Measurements from ENCODE around the gene METTL24. TPM values are rescaled to one million over a fixed set of nuclear protein-coding genes. Genes with fewer than 3 reads are reported as not detected.
A peak's percentile ranks its signal among the peaks of the same experiment; 100 is the strongest.

The METTL24 gene
- total RNA-seq, 1 donor from 2014 or later = 1.1 TPM

- DNase-seq (ENCODE audit: missing footprints) = no peak
- intact Hi-C loops (cut with DNase I) = no loop called here
- no peak for ATAC-seq
Observed at GRCh38 chr6:110341663-110342596, 16.2 kb downstream of the METTL24 start.

- intact Hi-C loops (cut with DNase I) = no loop called here
- DNase-seq (ENCODE audit: missing footprints) (no peak), ATAC-seq (no peak)
Observed at GRCh38 chr6:110341067-110341466, 17.1 kb downstream of the METTL24 start.

DNA sequence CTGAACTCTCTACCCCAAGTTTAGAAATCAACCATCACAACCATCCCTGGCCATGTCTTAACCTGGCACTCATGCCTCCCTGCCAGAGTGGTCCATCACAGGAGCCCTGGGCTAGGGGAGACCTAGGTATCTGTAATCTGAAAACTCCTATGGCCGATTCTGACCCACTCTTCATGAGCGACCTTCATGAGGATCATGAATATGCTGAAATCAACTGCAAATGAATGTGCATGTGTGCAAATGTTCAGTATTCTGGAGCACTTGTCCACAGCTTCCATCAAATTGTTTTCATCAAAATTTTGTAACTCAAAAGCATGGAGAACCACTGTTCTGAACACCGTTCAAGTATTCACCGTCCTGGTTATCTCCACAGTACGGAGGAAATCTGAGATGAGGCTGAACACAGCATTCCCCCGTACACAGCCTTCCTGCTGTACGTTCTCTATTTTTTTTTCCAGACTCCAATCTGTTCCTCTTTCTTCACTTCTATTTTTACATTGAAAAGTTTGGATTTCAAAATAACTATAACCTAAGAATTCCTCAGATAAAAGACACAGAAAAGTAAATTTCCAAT lies 17.7 kb downstream of the METTL24 start:
- intact Hi-C loops (cut with DNase I) = no loop called here
- DNase-seq (ENCODE audit: missing footprints) (no peak), ATAC-seq (no peak)

DNA sequence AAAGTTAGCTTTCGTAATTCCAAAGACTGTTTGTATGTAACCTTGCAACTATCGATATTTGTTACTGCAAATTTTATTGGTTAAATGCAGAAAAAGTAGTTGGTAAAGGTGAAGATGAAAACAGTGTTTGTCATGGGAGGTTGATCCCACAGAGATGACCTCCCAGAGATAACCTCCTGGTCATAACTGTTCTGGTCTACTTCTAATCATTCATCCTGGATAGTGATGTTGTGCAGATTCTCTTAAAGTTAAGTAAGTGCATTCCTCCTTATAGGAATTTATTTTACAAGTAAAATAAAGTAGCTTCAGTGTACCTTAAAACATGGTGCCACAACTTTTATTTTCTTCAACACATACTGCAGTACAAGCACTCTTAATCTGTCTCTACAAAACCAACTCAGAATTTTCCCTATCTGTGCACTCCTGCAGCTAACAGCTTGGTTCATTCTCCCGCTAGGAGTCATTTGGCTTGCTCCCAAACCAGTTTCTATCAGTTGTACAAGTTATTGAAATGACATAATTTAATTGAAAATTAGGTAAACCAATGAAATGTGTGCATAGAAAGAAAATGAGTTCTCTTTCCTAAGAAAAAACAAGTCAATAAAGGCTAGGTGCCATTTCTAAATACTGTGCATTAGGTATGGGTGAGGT lies 19.2 kb downstream of the METTL24 start:
- DNase-seq (ENCODE audit: missing footprints) (no peak), ATAC-seq (no peak)
- intact Hi-C loops (cut with DNase I) = no loop called here

DNA sequence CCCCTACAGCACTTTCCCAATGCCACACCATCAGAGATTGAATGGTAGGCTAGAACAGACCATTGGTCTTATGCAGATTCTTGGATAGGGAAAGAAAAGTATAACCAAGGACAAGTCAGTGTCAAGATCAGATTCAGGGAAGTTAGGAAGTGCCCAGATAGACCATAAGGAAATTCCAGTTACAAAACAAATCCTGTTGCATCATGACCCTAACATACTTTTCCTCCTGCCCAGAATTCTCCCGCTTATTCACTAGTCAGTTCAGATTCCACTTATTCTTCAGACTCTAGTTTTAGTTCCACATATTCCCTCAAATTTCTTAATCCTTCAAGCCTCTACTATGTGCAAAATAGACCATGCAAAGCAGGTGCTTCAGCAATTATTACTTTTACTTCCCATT lies 20.7 kb downstream of the METTL24 start:
- ATAC-seq (no peak), DNase-seq (ENCODE audit: missing footprints) (no peak)
- intact Hi-C loops (cut with DNase I) = no loop called here

GRCh38 chr6:110334423-110335180 lies 23.5 kb downstream of the METTL24 start:
- ATAC-seq = no peak
- intact Hi-C loops (cut with DNase I) = no loop called here

DNA sequence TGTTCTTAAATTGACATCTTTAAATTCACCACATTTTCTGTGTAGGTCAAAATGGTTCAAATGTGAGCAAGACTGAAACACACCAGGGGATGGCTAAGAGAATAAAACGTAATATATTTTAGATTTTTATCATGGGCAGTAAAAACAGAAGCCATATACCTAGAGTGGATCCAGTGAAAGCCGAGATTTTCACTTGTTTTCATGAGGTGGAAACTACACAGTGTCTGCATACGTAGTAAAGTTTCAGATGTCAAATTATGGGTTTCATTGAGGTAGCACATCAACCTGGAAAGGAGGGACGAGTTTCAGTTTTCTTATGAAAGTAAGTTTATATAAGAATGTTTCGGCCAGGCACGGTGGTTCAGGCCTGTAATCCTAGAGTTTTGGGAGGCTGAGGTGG lies 25.9 kb downstream of the METTL24 start:
- DNase-seq (ENCODE audit: missing footprints) (no peak), ATAC-seq (no peak)
- intact Hi-C loops (cut with DNase I) = no loop called here

More at GRCh38 chr6:110334423-110335180, 23.5 kb downstream of the METTL24 start:
- DNase-seq (ENCODE audit: missing footprints) = no peak

DNA sequence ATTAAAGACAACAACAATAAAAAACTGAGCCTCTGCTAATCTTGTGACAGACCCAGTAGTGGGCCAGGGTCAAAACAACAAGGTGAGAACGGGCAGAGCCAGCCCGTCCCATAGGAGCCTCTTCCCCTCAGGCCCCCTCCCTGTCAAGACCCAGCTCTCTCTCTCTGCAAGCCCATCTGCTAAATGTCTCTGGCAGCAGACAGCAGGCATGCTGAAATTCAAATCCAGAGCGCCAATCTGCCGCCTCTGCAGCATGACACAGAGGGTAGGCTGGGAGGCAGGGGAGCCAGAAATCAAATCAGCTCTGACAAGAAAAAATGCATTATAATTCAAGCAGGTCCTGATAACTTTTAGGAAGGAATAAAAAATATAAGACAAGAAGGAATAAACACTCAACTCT lies 26.3 kb downstream of the METTL24 start:
- intact Hi-C loops (cut with DNase I) = no loop called here
- no peak for DNase-seq (ENCODE audit: missing footprints)
- ATAC-seq = peak; percentile 67

DNA sequence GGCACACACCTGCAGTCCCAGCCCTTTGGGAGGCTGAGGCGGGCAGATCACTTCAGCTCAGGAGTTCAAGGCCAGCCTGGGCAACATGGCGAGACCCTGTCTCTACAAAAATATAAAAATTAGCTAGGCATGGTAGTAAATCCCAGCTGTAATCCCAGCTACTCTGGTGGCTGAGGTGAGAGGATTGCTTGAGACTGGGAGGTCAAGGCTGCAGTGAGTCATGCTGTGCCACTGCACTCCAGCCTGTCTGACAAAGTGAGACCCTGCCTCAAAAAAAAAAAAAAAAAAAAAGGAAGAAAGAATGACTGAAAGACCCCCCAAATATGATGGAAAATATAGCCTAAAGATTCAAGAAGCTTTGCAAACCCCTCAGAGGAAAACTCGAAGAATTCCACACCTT lies 26.8 kb downstream of the METTL24 start:
- intact Hi-C loops (cut with DNase I) = no loop called here
- no peak for DNase-seq (ENCODE audit: missing footprints)
- ATAC-seq = no peak

GRCh38 chr6:110329714-110330436 lies 28.3 kb downstream of the METTL24 start:
- intact Hi-C loops (cut with DNase I) = no loop called here
- ATAC-seq (no peak), DNase-seq (ENCODE audit: missing footprints) (no peak)

DNA sequence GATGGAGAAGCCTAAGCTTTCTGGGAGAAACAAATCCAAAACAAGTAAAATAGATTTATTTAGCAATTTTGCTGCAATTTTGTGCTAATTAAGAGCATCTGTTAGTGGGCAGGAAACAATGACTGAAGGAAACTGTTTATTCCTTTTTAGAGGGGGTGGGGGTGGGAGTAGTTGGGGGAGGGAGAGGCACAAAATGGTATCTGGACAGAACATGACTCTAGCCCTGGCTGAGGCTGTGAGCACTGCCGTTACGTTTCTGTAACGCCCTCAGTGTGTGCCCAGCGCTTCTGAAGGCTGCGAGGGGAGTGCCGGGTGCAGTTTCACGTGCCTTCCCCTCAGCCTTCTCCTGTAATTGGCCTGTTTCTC lies 28.8 kb downstream of the METTL24 start:
- intact Hi-C loops (cut with DNase I) = no loop called here
- no peak for DNase-seq (ENCODE audit: missing footprints)
- ATAC-seq = no peak

GRCh38 chr6:110328259-110328658 lies 29.9 kb downstream of the METTL24 start:
- intact Hi-C loops (cut with DNase I) = no loop called here
- DNase-seq (ENCODE audit: missing footprints) = no peak
- no peak for ATAC-seq

DNA sequence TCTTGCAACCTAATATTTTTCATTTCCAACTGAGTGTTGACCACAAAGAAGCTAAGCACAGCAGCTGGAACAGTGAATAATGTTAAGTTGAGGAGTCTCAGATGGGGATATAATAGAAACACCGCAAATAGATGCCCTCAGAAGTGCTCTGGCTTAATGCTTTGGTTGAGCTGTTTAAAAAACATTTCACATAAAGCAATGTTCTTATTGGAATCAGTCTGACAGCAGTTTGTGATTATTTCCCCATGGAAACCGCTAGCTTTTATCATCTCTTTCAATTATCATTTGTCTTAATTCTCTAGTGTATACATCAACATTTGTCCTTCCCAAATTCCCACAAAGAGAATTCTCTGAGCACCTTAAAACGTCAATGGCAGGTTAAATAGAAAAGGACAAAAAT lies 30.8 kb downstream of the METTL24 start:
- ATAC-seq (no peak), DNase-seq (ENCODE audit: missing footprints) (no peak)
- intact Hi-C loops (cut with DNase I) = no loop called here

DNA sequence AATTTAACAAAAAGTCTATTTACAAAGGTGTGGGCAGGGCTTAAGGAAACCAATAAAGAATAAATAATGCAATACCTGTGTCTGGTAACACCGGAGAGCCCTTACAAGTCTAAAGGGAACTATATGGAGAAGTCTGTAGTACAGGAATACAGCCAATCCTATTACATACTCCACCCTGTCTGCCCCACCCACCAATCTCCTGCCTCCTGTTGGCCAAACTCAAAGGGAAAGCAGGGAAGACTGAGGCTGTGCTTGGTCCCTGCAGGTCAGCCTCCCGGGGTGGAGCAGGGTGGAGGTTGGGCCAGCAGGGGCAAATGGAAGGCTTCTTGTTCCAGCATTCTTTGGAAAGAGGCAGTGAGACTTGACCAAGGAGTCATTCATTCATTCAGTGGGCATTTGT lies 31.5 kb downstream of the METTL24 start:
- intact Hi-C loops (cut with DNase I) = no loop called here
- DNase-seq (ENCODE audit: missing footprints) (no peak), ATAC-seq (no peak)

DNA sequence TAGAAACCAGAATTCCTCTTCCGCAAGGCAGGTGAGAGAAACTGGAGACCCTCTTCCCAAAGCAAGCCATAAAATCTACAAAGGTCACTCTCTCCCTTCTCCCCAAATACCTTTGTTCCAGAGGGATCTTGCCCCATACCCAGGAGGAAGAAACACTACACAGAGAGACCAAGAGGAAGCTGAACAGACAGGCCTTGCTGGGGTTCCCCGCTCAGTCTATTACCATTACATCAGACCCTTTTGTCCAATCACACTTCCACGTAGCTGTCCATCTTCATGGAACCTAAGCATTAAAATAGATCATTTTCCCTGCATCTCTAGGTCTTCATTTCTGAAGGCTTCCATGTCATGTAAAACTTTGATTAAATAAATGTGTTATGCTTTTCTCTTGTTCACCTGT lies 32.1 kb downstream of the METTL24 start:
- ATAC-seq = no peak
- intact Hi-C loops (cut with DNase I) = no loop called here
- DNase-seq (ENCODE audit: missing footprints) = no peak

GRCh38 chr6:110325197-110325596 lies 33.0 kb downstream of the METTL24 start:
- intact Hi-C loops (cut with DNase I) = no loop called here
- ATAC-seq = no peak
- no peak for DNase-seq (ENCODE audit: missing footprints)

DNA sequence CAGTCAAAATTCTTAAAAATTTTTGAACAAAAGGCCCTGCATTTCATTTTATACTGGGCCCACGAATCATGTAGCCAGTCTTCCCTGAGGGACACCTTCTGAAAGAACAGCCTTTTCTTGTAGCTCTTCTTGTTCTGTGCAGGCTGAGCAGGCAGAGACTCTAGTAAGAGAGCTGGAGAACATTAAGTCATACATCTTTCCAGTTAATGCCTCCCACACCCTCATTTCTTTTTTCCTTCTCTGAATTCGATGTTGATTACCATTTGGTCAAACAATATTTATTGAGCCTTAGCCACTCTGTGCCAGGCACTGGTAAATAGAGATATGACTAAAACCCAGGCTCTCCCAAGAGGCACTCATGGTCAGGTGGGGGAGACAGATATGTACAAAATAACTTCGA lies 33.6 kb downstream of the METTL24 start:
- DNase-seq (ENCODE audit: missing footprints) (no peak), ATAC-seq (no peak)
- intact Hi-C loops (cut with DNase I) = no loop called here

GRCh38 chr6:110323258-110323657 lies 34.9 kb downstream of the METTL24 start:
- intact Hi-C loops (cut with DNase I) = no loop called here
- ATAC-seq (no peak), DNase-seq (ENCODE audit: missing footprints) (no peak)

- intact Hi-C loops (cut with DNase I) = no loop called here
- DNase-seq (ENCODE audit: missing footprints) (no peak), ATAC-seq (no peak)
Observed at GRCh38 chr6:110322874-110323242, 35.3 kb downstream of the METTL24 start.
